22Rv1 (cell line): ENCODE results near the gene ZFHX3.

ENCODE experiments used
- H3K27ac ChIP-seq: fragments of 450-650 bp; 2 replicates; pipeline ENCODE4 v1.5.1; 2017
- ZFX ChIP-seq: fragments of 450-650 bp; IDR thresholded peaks from 2 replicates; pipeline ENCODE4 v1.6.1; 2017; ENCODE audit warnings: antibody characterized with exemption, borderline replicate concordance
- TF ChIP-seq, protein P1 (sequence below): fragments of 450-650 bp; IDR thresholded peaks from 2 replicates; pipeline ENCODE4 v1.5.1; 2017; ENCODE audit warnings: mild to moderate bottlenecking

ZFHX3 gene

DNA sequence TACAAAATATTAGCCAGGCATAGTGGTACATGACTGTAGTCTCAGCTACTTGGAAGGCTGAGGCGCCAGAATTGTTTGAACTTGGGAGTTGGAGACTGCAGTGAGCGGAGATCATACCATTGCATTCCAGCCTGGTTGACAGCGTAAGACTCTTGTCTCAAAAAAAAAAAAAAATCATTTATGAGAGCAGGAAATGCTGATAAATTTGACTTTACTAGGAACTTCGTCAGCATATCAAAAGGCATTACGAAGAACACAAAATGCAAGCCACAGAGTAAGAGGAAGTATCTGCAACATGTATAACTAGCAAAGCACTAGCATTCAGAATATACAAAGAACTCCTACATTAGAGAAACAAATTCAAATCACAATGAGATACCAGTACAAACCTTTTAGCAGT is 279.3 kb downstream of the ZFHX3 start:
- no peak overlapping the region for H3K27ac ChIP-seq
- TF ChIP-seq, protein P1, sequence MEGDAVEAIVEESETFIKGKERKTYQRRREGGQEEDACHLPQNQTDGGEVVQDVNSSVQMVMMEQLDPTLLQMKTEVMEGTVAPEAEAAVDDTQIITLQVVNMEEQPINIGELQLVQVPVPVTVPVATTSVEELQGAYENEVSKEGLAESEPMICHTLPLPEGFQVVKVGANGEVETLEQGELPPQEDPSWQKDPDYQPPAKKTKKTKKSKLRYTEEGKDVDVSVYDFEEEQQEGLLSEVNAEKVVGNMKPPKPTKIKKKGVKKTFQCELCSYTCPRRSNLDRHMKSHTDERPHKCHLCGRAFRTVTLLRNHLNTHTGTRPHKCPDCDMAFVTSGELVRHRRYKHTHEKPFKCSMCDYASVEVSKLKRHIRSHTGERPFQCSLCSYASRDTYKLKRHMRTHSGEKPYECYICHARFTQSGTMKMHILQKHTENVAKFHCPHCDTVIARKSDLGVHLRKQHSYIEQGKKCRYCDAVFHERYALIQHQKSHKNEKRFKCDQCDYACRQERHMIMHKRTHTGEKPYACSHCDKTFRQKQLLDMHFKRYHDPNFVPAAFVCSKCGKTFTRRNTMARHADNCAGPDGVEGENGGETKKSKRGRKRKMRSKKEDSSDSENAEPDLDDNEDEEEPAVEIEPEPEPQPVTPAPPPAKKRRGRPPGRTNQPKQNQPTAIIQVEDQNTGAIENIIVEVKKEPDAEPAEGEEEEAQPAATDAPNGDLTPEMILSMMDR: no peak
- TF ChIP-seq ZFX: no peak

DNA sequence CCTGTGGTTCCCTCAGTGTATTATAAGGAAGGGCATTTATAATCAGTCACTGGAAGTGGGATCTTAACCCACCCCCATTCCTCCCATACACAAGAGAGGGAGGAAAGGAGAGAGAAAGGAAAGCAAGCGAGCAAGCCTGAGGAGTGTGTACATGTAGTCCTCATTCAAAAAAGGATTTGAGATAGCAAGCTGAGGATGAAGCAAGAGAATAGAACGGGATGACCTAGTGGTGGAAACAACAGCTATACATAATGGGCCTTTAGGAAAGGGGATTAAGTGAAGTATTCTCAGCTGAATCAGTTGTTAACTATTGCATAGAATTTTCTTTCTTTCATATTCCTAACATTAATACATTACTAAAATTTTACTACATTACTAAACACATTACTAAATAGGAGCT is 281.4 kb downstream of the ZFHX3 start:
- no peak for TF ChIP-seq ZFX
- TF ChIP-seq, protein P1: no peak
- no peak overlapping the region for H3K27ac ChIP-seq

DNA sequence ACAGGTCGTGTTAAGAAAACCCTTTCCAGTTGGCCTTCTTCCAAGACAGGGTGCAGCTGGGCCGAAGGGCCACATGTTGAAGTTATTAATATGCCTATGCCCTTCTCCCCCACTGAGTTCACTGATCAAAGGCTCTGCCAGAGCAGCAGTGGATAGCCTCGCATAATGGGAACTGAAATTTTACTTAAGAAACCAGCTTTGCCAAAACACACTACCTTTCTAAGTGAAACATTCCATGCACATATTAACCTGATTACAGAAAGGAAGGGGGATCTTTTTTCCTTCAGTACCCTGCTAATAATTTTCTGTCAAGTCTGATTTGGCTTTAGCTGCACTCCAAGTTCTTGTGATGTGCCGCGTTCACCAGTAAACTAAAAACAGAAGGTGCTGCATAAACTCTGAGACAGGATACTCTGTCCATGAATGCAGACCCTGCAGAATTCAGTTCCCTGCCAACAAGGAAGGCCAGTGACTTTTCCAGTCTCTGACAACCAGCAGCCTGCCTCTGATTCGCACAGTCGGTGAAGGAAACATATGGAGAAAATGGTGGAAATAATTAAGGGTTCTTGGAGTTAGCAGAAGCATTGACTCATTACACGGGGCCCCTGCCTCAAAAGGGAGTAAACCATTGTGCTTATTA is 283.8 kb downstream of the ZFHX3 start:
- no peak for TF ChIP-seq ZFX
- TF ChIP-seq, protein P1: no peak
- H3K27ac ChIP-seq: no peak overlapping the region

DNA sequence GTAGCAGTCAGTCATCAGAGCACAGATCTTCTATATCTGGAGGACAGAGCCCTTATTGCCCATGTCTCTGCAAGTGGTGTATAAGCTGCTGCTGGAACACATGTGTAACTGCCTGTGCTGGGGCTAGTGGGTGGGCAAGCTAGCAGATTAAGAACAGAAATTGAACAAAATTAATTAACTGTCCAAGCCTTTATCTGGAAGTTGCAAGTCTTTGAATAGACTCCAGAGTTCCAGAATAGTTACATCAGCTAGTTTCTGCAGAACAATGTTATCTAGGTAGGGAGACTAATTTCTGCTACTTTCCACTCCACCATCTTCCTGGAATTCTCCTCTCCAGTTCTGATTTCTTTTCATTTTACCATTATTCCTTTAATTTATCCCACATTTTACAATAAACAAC is 287.3 kb downstream of the ZFHX3 start:
- TF ChIP-seq, protein P1: no peak
- no peak for TF ChIP-seq ZFX
- H3K27ac ChIP-seq: no peak overlapping the region

DNA sequence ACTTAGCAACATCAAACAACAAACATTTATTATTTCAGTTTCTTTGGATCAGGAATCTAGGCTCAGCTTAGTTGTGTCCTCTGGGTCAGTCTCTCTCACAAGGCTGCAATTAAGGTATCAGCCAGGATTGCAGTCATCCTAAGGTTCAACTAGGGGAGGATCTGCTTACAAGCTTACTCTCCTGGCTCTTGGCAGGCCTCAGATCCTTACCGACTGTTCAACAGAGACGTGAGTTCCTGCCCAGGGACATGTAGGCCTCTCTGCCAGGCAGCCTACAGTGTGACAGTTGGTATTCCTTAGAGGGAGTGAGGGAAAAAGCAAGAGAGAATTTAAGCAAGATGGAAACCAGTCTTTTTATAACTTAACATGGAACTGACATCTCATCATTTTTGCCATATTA is 294.0 kb downstream of the ZFHX3 start:
- no peak overlapping the region for H3K27ac ChIP-seq
- no peak for TF ChIP-seq ZFX
- TF ChIP-seq, protein P1: no peak

DNA sequence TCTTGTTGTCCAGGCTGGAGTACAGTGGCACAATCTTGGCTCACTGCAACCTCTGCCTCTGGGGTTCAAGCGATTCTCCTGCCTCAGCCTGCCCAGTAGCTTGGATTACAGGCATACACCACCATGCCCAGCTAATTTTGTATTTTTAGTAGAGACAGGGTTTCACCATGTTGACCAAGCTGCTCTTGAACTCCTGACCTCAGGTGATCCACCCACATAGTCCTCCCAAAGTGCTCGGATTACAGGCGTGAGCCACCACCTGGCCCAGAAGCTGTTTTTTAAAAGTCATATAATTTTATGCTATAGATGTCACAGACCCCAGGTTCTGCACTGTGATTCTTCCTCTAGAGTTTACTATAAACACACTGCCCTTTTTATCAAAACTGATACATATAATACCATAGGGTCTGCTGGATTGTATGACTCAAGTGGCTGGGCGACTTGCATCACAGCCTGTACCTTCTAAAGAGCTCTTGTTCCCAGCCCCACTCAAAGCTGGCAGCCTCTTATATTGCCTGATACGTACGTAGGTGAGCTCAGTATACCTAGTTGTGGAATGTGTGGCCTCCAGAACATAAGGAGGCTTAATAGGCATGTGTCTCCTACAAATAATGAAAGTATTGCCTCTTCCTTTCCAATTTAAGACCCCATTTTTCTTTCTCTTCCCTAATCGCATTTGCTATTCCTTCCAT is 295.8 kb downstream of the ZFHX3 start:
- no peak overlapping the region for H3K27ac ChIP-seq
- no peak for TF ChIP-seq ZFX
- TF ChIP-seq, protein P1: no peak

DNA sequence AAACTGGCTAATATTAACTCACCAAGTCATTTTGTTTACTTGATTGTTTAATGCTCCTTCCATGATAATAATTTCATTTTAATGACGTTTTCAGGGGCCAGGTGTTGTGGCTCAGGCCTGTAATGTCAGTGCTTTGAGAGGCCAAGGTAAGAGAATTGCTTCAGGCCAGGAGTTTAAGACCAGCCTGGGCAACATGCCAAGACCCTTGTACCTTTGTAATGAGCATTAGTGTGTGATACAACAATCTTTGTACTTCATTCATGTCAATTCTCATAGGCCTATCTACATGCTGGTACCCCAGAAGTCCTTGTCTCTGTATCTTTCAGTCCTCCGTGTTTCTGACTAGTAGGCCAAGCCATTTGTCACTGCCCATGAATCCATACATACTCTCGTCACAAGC is 296.9 kb downstream of the ZFHX3 start:
- TF ChIP-seq ZFX: no peak
- no peak overlapping the region for H3K27ac ChIP-seq
